Measurements from ENCODE around the gene RASSF4. TPM values are rescaled to one million over a fixed set of nuclear protein-coding genes. Genes with fewer than 3 reads are reported as not detected.

The RASSF4 gene
- 78.0 TPM for polyA plus RNA-seq (ENCODE audit: insufficient read length)

- no peak for DNase-seq (ENCODE audit: low read depth)
Measured at GRCh38 chr10:44959247-44960087, at the start of gene RASSF4. Gene RASSF4 (plus strand): TSS chr10:44959802. CDS start chr10:44970203, 10,401 bp downstream.

GRCh38 chr10:44909910-44910309, 49.7 kb upstream of the RASSF4 start:
- no peak for DNase-seq (ENCODE audit: low read depth)

- DNase-seq (ENCODE audit: low read depth): no peak
Measured at GRCh38 chr10:44910602-44911001, 49.0 kb upstream of the RASSF4 start.

GRCh38 chr10:44911081-44911540, 48.5 kb upstream of the RASSF4 start, which contains the start of gene TMEM72:
Gene TMEM72 (plus strand): TSS chr10:44911337. CDS start chr10:44911513, 176 bp downstream.
- DNase-seq (ENCODE audit: low read depth): no peak

GRCh38 chr10:44911951-44912350, 47.7 kb upstream of the RASSF4 start:
- DNase-seq (ENCODE audit: low read depth): no peak

- DNase-seq (ENCODE audit: low read depth): no peak
Measured at GRCh38 chr10:44913350-44914081, 46.1 kb upstream of the RASSF4 start.

- no peak for DNase-seq (ENCODE audit: low read depth)
Measured at GRCh38 chr10:44914891-44915290, 44.7 kb upstream of the RASSF4 start.

GRCh38 chr10:44916429-44916828, 43.2 kb upstream of the RASSF4 start:
- DNase-seq (ENCODE audit: low read depth): no peak

- no peak for DNase-seq (ENCODE audit: low read depth)
Measured at GRCh38 chr10:44917848-44918247, 41.8 kb upstream of the RASSF4 start.

GRCh38 chr10:44920252-44920651, 39.4 kb upstream of the RASSF4 start:
- no peak for DNase-seq (ENCODE audit: low read depth)

- no peak for DNase-seq (ENCODE audit: low read depth)
Measured at GRCh38 chr10:44921061-44921460, 38.5 kb upstream of the RASSF4 start.

- no peak for DNase-seq (ENCODE audit: low read depth)
Measured at GRCh38 chr10:44921506-44921905, 38.1 kb upstream of the RASSF4 start.

GRCh38 chr10:44922021-44922420, 37.6 kb upstream of the RASSF4 start:
- no peak for DNase-seq (ENCODE audit: low read depth)

GRCh38 chr10:44922796-44923545, 36.6 kb upstream of the RASSF4 start:
- no peak for DNase-seq (ENCODE audit: low read depth)

GRCh38 chr10:44923611-44924010, 36.0 kb upstream of the RASSF4 start:
- DNase-seq (ENCODE audit: low read depth): no peak

GRCh38 chr10:44924261-44925040, 35.2 kb upstream of the RASSF4 start:
- DNase-seq (ENCODE audit: low read depth): no peak

- DNase-seq (ENCODE audit: low read depth): no peak
Measured at GRCh38 chr10:44925224-44925623, 34.4 kb upstream of the RASSF4 start.

GRCh38 chr10:44925811-44926750, 33.5 kb upstream of the RASSF4 start:
- DNase-seq (ENCODE audit: low read depth): no peak

GRCh38 chr10:44926751-44927351, 32.8 kb upstream of the RASSF4 start:
- no peak for DNase-seq (ENCODE audit: low read depth)

GRCh38 chr10:44927352-44927751, 32.2 kb upstream of the RASSF4 start:
- no peak for DNase-seq (ENCODE audit: low read depth)
